SK-N-SH treated with all-trans-retinoic acid at 6 μM for 48 hours (cell line): ENCODE results near the gene MOCS2.

Source experiments
- ARNTL ChIP-seq: fragments of 450-650 bp; formaldehyde crosslinking; IDR thresholded peaks from 2 replicates; pipeline ENCODE4 v1.5.0; 2020; ENCODE audit warnings: low read depth, mild to moderate bottlenecking, moderate library complexity, borderline replicate concordance
- GLIS3 ChIP-seq: fragments of 250-450 bp; sonication (Bioruptor Pico); IDR thresholded peaks from 2 replicates; pipeline ENCODE4 v1.5.0; 2020; ENCODE audit warnings: mild to moderate bottlenecking, moderate library complexity
- ISL1 ChIP-seq: fragments of 250-450 bp; sonication (Bioruptor Pico); IDR thresholded peaks from 2 replicates; pipeline ENCODE4 v2.1.2; 2022; ENCODE audit warnings: mild to moderate bottlenecking, moderate library complexity
- SNAI2 ChIP-seq: fragments of 250-450 bp; sonication (Bioruptor Pico); IDR thresholded peaks from 2 replicates; pipeline ENCODE4 v1.5.0; 2020; ENCODE audit warnings: mild to moderate bottlenecking, moderate library complexity
- TOX ChIP-seq: fragments of 250-450 bp; sonication (Bioruptor Pico); IDR thresholded peaks from 2 replicates; pipeline ENCODE4 v1.8.0; 2021; ENCODE audit warnings: mild to moderate bottlenecking, moderate library complexity, borderline replicate concordance
- ZC3H10 ChIP-seq: fragments of 250-450 bp; sonication (Bioruptor Pico); IDR thresholded peaks from 2 replicates; pipeline ENCODE4 v1.5.1; 2021; ENCODE audit warnings: mild to moderate bottlenecking, moderate library complexity
- ZFP3 ChIP-seq: fragments of 250-450 bp; sonication (Bioruptor Pico); IDR thresholded peaks from 2 replicates; pipeline ENCODE4 v1.5.0; 2020; ENCODE audit warnings: mild to moderate bottlenecking, moderate library complexity
- ZFP30 ChIP-seq: fragments of 450-650 bp; formaldehyde crosslinking; IDR thresholded peaks from 2 replicates; pipeline ENCODE4 v1.5.0; 2022; ENCODE audit warnings: mild to moderate bottlenecking, moderate library complexity
- ZNF565 ChIP-seq: fragments of 450-650 bp; formaldehyde crosslinking; conservative IDR thresholded peaks from 2 replicates; pipeline ENCODE4 v1.5.0; 2020; ENCODE audit warnings: low read depth, mild to moderate bottlenecking, moderate library complexity
- ZNF8 ChIP-seq: fragments of 450-650 bp; formaldehyde crosslinking; IDR thresholded peaks from 2 replicates; pipeline ENCODE4 v1.5.0; 2020; ENCODE audit warnings: mild to moderate bottlenecking, moderate library complexity
- TF ChIP-seq, protein P1 (sequence below): fragments of 250-450 bp; sonication (Bioruptor Pico); IDR thresholded peaks from 2 replicates; pipeline ENCODE4 v1.8.0; 2020; ENCODE audit warnings: mild to moderate bottlenecking, moderate library complexity, borderline replicate concordance
- TF ChIP-seq, protein P2 (sequence below): fragments of 250-450 bp; sonication (Bioruptor Pico); IDR thresholded peaks from 2 replicates; pipeline ENCODE4 v1.5.1; 2020; ENCODE audit warnings: low read depth, mild to moderate bottlenecking, moderate library complexity

DNA sequence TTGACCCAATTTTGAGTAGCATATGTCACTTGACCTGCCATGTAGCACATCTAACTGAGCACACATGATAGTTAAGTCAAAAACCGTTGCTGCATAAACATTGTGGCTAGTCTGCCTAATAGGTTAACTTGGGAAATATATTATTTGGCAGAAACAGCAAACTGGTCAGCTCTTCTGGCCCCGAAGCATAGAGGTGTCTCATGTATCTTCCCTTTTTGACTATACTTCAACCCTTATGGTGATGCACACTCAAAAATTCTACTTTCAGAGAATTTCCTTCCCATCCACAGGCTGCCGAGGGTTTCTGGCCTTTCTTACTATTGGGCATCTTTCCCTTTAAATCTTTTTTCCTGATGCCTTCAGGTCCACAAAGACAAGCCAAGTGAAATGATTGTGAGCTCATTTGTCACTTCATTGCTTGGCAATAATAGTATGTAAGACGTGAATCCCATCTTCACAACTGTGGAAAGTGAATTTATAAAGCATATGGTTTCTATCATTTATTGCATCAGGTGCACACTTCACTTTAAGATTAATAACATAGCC lies 41.2 kb downstream of the MOCS2 start:
- TF ChIP-seq TOX (CRISPR knock-in tag) (no peak), ZNF565 (CRISPR knock-in tag) (no peak), ISL1 (CRISPR knock-in tag) (no peak), ARNTL (CRISPR knock-in tag) (no peak), GLIS3 (CRISPR knock-in tag) (no peak), ZC3H10 (CRISPR knock-in tag) (no peak), ZFP3 (CRISPR knock-in tag) (no peak), SNAI2 (CRISPR knock-in tag) (no peak), ZFP30 (CRISPR knock-in tag) (no peak), ZNF8 (no peak)
- TF ChIP-seq, protein P1, sequence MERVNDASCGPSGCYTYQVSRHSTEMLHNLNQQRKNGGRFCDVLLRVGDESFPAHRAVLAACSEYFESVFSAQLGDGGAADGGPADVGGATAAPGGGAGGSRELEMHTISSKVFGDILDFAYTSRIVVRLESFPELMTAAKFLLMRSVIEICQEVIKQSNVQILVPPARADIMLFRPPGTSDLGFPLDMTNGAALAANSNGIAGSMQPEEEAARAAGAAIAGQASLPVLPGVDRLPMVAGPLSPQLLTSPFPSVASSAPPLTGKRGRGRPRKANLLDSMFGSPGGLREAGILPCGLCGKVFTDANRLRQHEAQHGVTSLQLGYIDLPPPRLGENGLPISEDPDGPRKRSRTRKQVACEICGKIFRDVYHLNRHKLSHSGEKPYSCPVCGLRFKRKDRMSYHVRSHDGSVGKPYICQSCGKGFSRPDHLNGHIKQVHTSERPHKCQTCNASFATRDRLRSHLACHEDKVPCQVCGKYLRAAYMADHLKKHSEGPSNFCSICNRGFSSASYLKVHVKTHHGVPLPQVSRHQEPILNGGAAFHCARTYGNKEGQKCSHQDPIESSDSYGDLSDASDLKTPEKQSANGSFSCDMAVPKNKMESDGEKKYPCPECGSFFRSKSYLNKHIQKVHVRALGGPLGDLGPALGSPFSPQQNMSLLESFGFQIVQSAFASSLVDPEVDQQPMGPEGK (CRISPR knock-in tag) = no peak
- TF ChIP-seq, protein P2, sequence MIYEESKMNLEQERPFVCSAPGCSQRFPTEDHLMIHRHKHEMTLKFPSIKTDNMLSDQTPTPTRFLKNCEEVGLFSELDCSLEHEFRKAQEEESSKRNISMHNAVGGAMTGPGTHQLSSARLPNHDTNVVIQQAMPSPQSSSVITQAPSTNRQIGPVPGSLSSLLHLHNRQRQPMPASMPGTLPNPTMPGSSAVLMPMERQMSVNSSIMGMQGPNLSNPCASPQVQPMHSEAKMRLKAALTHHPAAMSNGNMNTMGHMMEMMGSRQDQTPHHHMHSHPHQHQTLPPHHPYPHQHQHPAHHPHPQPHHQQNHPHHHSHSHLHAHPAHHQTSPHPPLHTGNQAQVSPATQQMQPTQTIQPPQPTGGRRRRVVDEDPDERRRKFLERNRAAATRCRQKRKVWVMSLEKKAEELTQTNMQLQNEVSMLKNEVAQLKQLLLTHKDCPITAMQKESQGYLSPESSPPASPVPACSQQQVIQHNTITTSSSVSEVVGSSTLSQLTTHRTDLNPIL (CRISPR knock-in tag) = no peak
